Transverse colon (tissue), 4 donors: Measurements from ENCODE around the gene SCMH1. TPM values are rescaled to one million over a fixed set of nuclear protein-coding genes. Genes with fewer than 3 reads are reported as not detected.

Experiments
- DNase-seq: peaks from one replicate; pipeline ENCODE4 v3.0.0-alpha.2; 2019
- H3K27ac ChIP-seq, 4 donors: fragments of 200-600 bp; sonication (generic); 2 replicates each; pipeline ENCODE4 v1.5.1; 2016 to 2018; ENCODE audit warnings: inconsistent platforms in 4 of 4
- H3K27me3 ChIP-seq: fragments of 200-600 bp; sonication (generic); 2 replicates; pipeline ENCODE4 v1.5.1; 2017; ENCODE audit warnings: inconsistent platforms
- H3K36me3 ChIP-seq, 4 donors: fragments of 200-600 bp; sonication (generic); 2 replicates each; pipeline ENCODE4 v1.5.1; 2017 to 2019; ENCODE audit warnings: inconsistent platforms in 4 of 4
- H3K4me1 ChIP-seq, 4 donors: fragments of 200-600 bp; sonication (generic); 2 replicates each; pipeline ENCODE4 v1.5.1; 2017 to 2020; ENCODE audit warnings: inconsistent platforms in 4 of 4
- H3K4me3 ChIP-seq, 4 donors: fragments of 200-600 bp; sonication (generic); 1 replicate in 1 of 4; 2 replicates in 3 of 4; pipeline versions ENCODE4 v1.5.1 to v1.6.1; 2017 to 2019; ENCODE audit warnings: inconsistent platforms in 4 of 4
- H3K9me3 ChIP-seq, 2 donors: fragments of 200-600 bp; sonication (generic); 2 replicates each; pipeline ENCODE4 v1.5.1; 2017 to 2019; ENCODE audit warnings: inconsistent platforms in 2 of 2
- CTCF ChIP-seq, 5 experiments: fragments of 200-600 bp in 3 of 5; fragments of 450-650 bp in 2 of 5; sonication (generic) in 3 of 5; IDR thresholded peaks; 1 replicate in 2 of 5; 2 replicates in 3 of 5; pipeline ENCODE4 v1.5.1; 2016 to 2017; ENCODE audit warnings: antibody characterized with exemption in 5 of 5, inconsistent platforms in 3 of 5, mild to moderate bottlenecking in 2 of 5, moderate library complexity in 1 of 5
- EP300 ChIP-seq: sonication (generic); formaldehyde crosslinking; IDR thresholded peaks from one replicate; pipeline ENCODE4 v1.6.1; 2017; ENCODE audit warnings: antibody characterized with exemption, low read depth
- POLR2A ChIP-seq: fragments of 450-650 bp; IDR thresholded peaks from one replicate; pipeline ENCODE4 v1.6.1; 2016; ENCODE audit warnings: antibody characterized with exemption, mild to moderate bottlenecking, moderate library complexity
- POLR2AphosphoS5 ChIP-seq, 3 donors: sonication (generic); formaldehyde crosslinking; IDR thresholded peaks; one replicate each; pipeline ENCODE4 v1.6.1; 2016; ENCODE audit warnings: antibody characterized with exemption in 3 of 3
- WGBS, 2 donors: methylation state at CpG; one replicate each; pipeline ENCODE4 v1.1.5; 2018; ENCODE audit warnings: low coverage in 1 of 2; 5-methylcytosine and 5-hydroxymethylcytosine counted together
- in situ Hi-C, 4 donors: fragments of 200-750 bp; cut with MboI; loops; one replicate each; pipeline versions ENCODE4 v1.15.0 to v1.15.1; 2017; ENCODE audit warnings: low sequenced_read_pairs in 3 of 4, low pct_ligation_motif_present in 1 of 4, low pct_unique_long_range_greater_than_20kb in 1 of 4
- intact Hi-C: fragments of 100-400 bp; cut with DNase I; formaldehyde crosslinking; loops from one replicate; pipeline ENCODE4 v1.15.1; 2023; ENCODE audit warnings: low total_unique reads
- total RNA-seq, 4 donors: library from RNA; depleted of rRNA; stranded (reverse); fragments of >200 nt; gene quantifications; one replicate each; pipeline ENCODE4 v1.1.0, GENCODE V29; 2016

SCMH1 gene
- total RNA-seq, 4 donors from 2014 or later, result 24.5 to 66.8 (median 49.1) TPM

GRCh38 chr1:41110736-41111135 lies 131.4 kb downstream of the SCMH1 start:
- intact Hi-C loops (loop anchor here (10.0 kb wide), 1 partner anchor 134 kb away; the partner anchor contains the start of gene SCMH1), in situ Hi-C loops (no loop called here)
- no peaks in the 10 kb centered on the region for H3K27me3 ChIP-seq
- H3K9me3 ChIP-seq, result no peaks in the 10 kb centered on the region
- DNase-seq, result no peak
- no peak overlapping the region for H3K4me3 ChIP-seq
- H3K27ac ChIP-seq, result peak overlapping the region; percentile 74 to 89 (median 80)
- TF ChIP-seq POLR2AphosphoS5 (IDR thresholded peaks at IDR 0.05), result no peak
- no peak for TF ChIP-seq CTCF (IDR thresholded peaks at IDR 0.05)
- TF ChIP-seq POLR2A, result no peak
- TF ChIP-seq EP300, result no peak
- peaks cover 0 to 4% (median 0%) of the 10 kb centered on the region in 4 donors for H3K36me3 ChIP-seq
- peaks cover 15 to 26% (median 22%) of the 10 kb centered on the region in 4 donors for H3K4me1 ChIP-seq
- WGBS, 2 donors, result 89 to 92% methylated on average over 1 of the region's 1 CpG

- intact Hi-C loops (loop anchor here (10.0 kb wide), 1 partner anchor 135 kb away; the partner anchor contains the start of gene SCMH1), in situ Hi-C loops (no loop called here)
- Histone ChIP-seq H3K4me3 (no peak overlapping the region), H3K9me3 (no peaks in the 10 kb centered on the region), H3K27me3 (no peaks in the 10 kb centered on the region), H3K4me1 (peaks cover 15 to 26% (median 22%) of the 10 kb centered on the region in 4 donors), H3K36me3 (peaks cover 0 to 4% (median 0%) of the 10 kb centered on the region in 4 donors), H3K27ac (peak overlapping the region; percentile 74 to 89 (median 80))
- TF ChIP-seq POLR2AphosphoS5 (IDR thresholded peaks at IDR 0.05) (no peak), EP300 (no peak), POLR2A (no peak), CTCF (IDR thresholded peaks at IDR 0.05) (no peak)
- DNase-seq, result no peak
- 40 to 75% methylated on average over 1 of the region's 1 CpG for WGBS, 2 donors
These were observed 131.8 kb downstream of the SCMH1 start for GRCh38 chr1:41110286-41110685.

GRCh38 chr1:41109310-41110197 lies 132.6 kb downstream of the SCMH1 start:
- in situ Hi-C loops (no loop called here), intact Hi-C loops (loop anchor here (10.0 kb wide), 1 partner anchor 135 kb away; the partner anchor contains the start of gene SCMH1)
- Histone ChIP-seq H3K9me3 (no peaks in the 10 kb centered on the region), H3K27me3 (no peaks in the 10 kb centered on the region), H3K27ac (peak overlapping the region; percentile 74 to 89 (median 80)), H3K4me3 (no peak overlapping the region), H3K4me1 (peaks cover 15 to 26% (median 23%) of the 10 kb centered on the region in 4 donors), H3K36me3 (peaks cover 0 to 4% (median 0%) of the 10 kb centered on the region in 4 donors)
- TF ChIP-seq EP300 (peak; percentile 81), POLR2A (no peak), CTCF (IDR thresholded peaks at IDR 0.05) (no peak), POLR2AphosphoS5 (IDR thresholded peaks at IDR 0.05) (peak; percentile 69 to 87 (median 84))
- peak; percentile 20 for DNase-seq
- WGBS, 2 donors, result 6 to 29% methylated on average over 2 to 4 of the region's 4 CpGs

GRCh38 chr1:41108696-41109275 lies 133.3 kb downstream of the SCMH1 start:
- TF ChIP-seq POLR2A, result no peak
- no peak for TF ChIP-seq EP300
- TF ChIP-seq POLR2AphosphoS5 (IDR thresholded peaks at IDR 0.05), result no peak
- H3K27me3 ChIP-seq, result no peaks in the 10 kb centered on the region
- no peak for DNase-seq
- in situ Hi-C loops (no loop called here), intact Hi-C loops (no loop called here)
- WGBS, 2 donors, result 68 to 75% methylated on average over 1 of the region's 1 CpG
- H3K9me3 ChIP-seq, result no peaks in the 10 kb centered on the region
- H3K4me1 ChIP-seq, result peaks cover 15 to 34% (median 25%) of the 10 kb centered on the region in 4 donors
- H3K4me3 ChIP-seq, result no peak overlapping the region
- H3K36me3 ChIP-seq, result peaks cover 0 to 4% (median 0%) of the 10 kb centered on the region in 4 donors
- peak overlapping the region; percentile 74 to 89 (median 80) for H3K27ac ChIP-seq
